H9 (cell line): Measurements from ENCODE around the gene GRIK3. TPM values are rescaled to one million over a fixed set of nuclear protein-coding genes. Genes with fewer than 3 reads are reported as not detected.

Source experiments
- DNase-seq: peaks from one replicate; pipeline ENCODE4 v3.0.0-alpha.2; 2017
- H2AFZ ChIP-seq: one replicate; pipeline ENCODE4 v1.6.1; 2013; ENCODE audit warnings: mild to moderate bottlenecking, low read length, control low read depth, moderate library complexity
- H2AK5ac ChIP-seq: 2 replicates; pipeline ENCODE4 v1.6.1; 2013; ENCODE audit warnings: low read length, control low read depth, mixed read lengths; ENCODE audit not compliant: insufficient read length
- H2BK120ac ChIP-seq: one replicate; pipeline ENCODE4 v1.6.1; 2013; ENCODE audit warnings: low read depth, mild to moderate bottlenecking, low read length, control low read depth, inconsistent platforms; ENCODE audit not compliant: poor library complexity, severe bottlenecking
- H2BK12ac ChIP-seq: 2 replicates; pipeline ENCODE4 v1.6.1; 2013; ENCODE audit warnings: low read length, control low read depth, mixed read lengths, low read depth; ENCODE audit not compliant: insufficient read length
- H2BK15ac ChIP-seq: 2 replicates; pipeline ENCODE4 v1.6.1; 2013; ENCODE audit warnings: low read depth, low read length, control low read depth
- H2BK20ac ChIP-seq: one replicate; pipeline ENCODE4 v1.6.1; 2013; ENCODE audit warnings: low read depth, mild to moderate bottlenecking, low read length, control low read depth, inconsistent platforms; ENCODE audit not compliant: poor library complexity, severe bottlenecking
- H2BK5ac ChIP-seq: 2 replicates; pipeline ENCODE4 v1.6.1; 2013; ENCODE audit warnings: low read length, control low read depth, mixed read lengths; ENCODE audit not compliant: insufficient read length
- H3K14ac ChIP-seq: 2 replicates; pipeline ENCODE4 v1.6.1; 2013; ENCODE audit warnings: low read length, control low read depth; ENCODE audit not compliant: insufficient read depth
- H3K18ac ChIP-seq: 2 replicates; pipeline ENCODE4 v1.6.1; 2013; ENCODE audit warnings: low read depth, mild to moderate bottlenecking, mixed read lengths, low read length, control low read depth; ENCODE audit not compliant: insufficient read length
- H3K23ac ChIP-seq: 2 replicates; pipeline ENCODE4 v1.6.1; 2013; ENCODE audit warnings: low read length, control low read depth, mixed read lengths, low read depth; ENCODE audit not compliant: insufficient read length
- H3K23me2 ChIP-seq: 2 replicates; pipeline ENCODE4 v1.6.1; 2013; ENCODE audit warnings: low read depth, mild to moderate bottlenecking, mixed read lengths, low read length, control low read depth; ENCODE audit not compliant: insufficient read length, poor library complexity, severe bottlenecking
- H3K27ac ChIP-seq: 2 replicates; pipeline ENCODE4 v1.5.1; 2013; ENCODE audit warnings: low read length, control low read depth, mixed read lengths, low read depth; ENCODE audit not compliant: insufficient read length
- H3K27me3 ChIP-seq: 2 replicates; pipeline ENCODE4 v1.6.1; 2013; ENCODE audit warnings: low read length, control low read depth, inconsistent platforms; ENCODE audit not compliant: insufficient read depth
- H3K4ac ChIP-seq: 2 replicates; pipeline ENCODE4 v1.6.1; 2013; ENCODE audit warnings: low read depth, mild to moderate bottlenecking, control low read depth, inconsistent platforms, low read length, moderate library complexity
- H3K4me1 ChIP-seq: 2 replicates; pipeline ENCODE4 v1.6.1; 2013; ENCODE audit warnings: low read length, control low read depth, inconsistent platforms; ENCODE audit not compliant: insufficient read depth
- H3K4me2 ChIP-seq: 2 replicates; pipeline ENCODE4 v1.6.1; 2013; ENCODE audit warnings: low read length, control low read depth, mixed read lengths; ENCODE audit not compliant: insufficient read length, insufficient read depth
- H3K56ac ChIP-seq: 2 replicates; pipeline ENCODE4 v1.6.1; 2013; ENCODE audit warnings: low read depth, mild to moderate bottlenecking, mixed read lengths, low read length, control low read depth; ENCODE audit not compliant: insufficient read length
- H3K79me1 ChIP-seq: 2 replicates; pipeline ENCODE4 v1.6.1; 2013; ENCODE audit warnings: low read depth, mild to moderate bottlenecking, moderate library complexity, low read length, control low read depth, inconsistent platforms; ENCODE audit not compliant: insufficient read depth, poor library complexity, severe bottlenecking
- H3K79me2 ChIP-seq: 2 replicates; pipeline ENCODE4 v1.6.1; 2013; ENCODE audit warnings: low read length, control low read depth, inconsistent platforms; ENCODE audit not compliant: insufficient read depth
- H3K9ac ChIP-seq: 2 replicates; pipeline ENCODE4 v1.6.1; 2013; ENCODE audit warnings: low read length, control low read depth, mixed read lengths; ENCODE audit not compliant: insufficient read length; ENCODE audit errors: extremely low read depth
- H3K9me3 ChIP-seq: one replicate; pipeline ENCODE4 v1.6.1; 2013; ENCODE audit warnings: low read depth, low read length, inconsistent platforms; ENCODE audit not compliant: control insufficient read depth
- H3T11ph ChIP-seq: one replicate; pipeline ENCODE4 v1.6.1; 2013; ENCODE audit warnings: mild to moderate bottlenecking, low read length, control low read depth, inconsistent platforms
- H4K20me1 ChIP-seq: one replicate; pipeline ENCODE4 v1.6.1; 2013; ENCODE audit not compliant: control insufficient read depth, insufficient read length, insufficient read depth
- H4K5ac ChIP-seq: 2 replicates; pipeline ENCODE4 v1.6.1; 2013; ENCODE audit warnings: low read depth, mild to moderate bottlenecking, mixed read lengths, low read length, control low read depth; ENCODE audit not compliant: insufficient read length
- H4K8ac ChIP-seq: replicated peaks from 2 replicates; pipeline ENCODE4 v1.6.1; 2013; ENCODE audit warnings: low read length, control low read depth, mixed read lengths, low read depth; ENCODE audit not compliant: insufficient read length
- H4K91ac ChIP-seq: 2 replicates; pipeline ENCODE4 v1.6.1; 2013; ENCODE audit warnings: low read depth, mild to moderate bottlenecking, moderate library complexity, mixed read lengths, low read length, control low read depth; ENCODE audit not compliant: insufficient read length
- H3K27ac Mint-ChIP-seq, 3 experiments: 2 replicates in 2 of 3; 3 replicates in 1 of 3; pipeline ENCODE4 v1.8.0; 2020 to 2021; ENCODE audit warnings: mixed read lengths in 3 of 3, mild to moderate bottlenecking in 1 of 3, moderate library complexity in 1 of 3
- H3K27me3 Mint-ChIP-seq: 2 replicates; pipeline ENCODE4 v1.8.0; 2021; ENCODE audit warnings: low read depth, mild to moderate bottlenecking, moderate library complexity, mixed read lengths
- H3K36me3 Mint-ChIP-seq, 3 experiments: 2 replicates in 2 of 3; 3 replicates in 1 of 3; pipeline ENCODE4 v1.8.0; 2020 to 2021; ENCODE audit warnings: low read depth in 3 of 3, mixed read lengths in 3 of 3; ENCODE audit not compliant: insufficient read depth in 1 of 3
- H3K4me1 Mint-ChIP-seq, 2 experiments: 2 replicates each; pipeline ENCODE4 v1.8.0; 2020; ENCODE audit warnings: mixed read lengths in 2 of 2
- H3K4me3 Mint-ChIP-seq, 2 experiments: 2 replicates in 1 of 2; 3 replicates in 1 of 2; pipeline ENCODE4 v1.8.0; 2020 to 2021; ENCODE audit warnings: mild to moderate bottlenecking in 2 of 2, mixed read lengths in 2 of 2, moderate library complexity in 1 of 2
- H3K9me3 Mint-ChIP-seq, 2 experiments: 2 replicates in 1 of 2; 3 replicates in 1 of 2; pipeline ENCODE4 v1.8.0; 2020; ENCODE audit warnings: mild to moderate bottlenecking in 2 of 2, mixed read lengths in 2 of 2, moderate library complexity in 1 of 2
- CTCF ChIP-seq: fragments of 200-600 bp; sonication (generic); conservative IDR thresholded peaks from 3 replicates; pipeline ENCODE4 v1.8.0; 2021; ENCODE audit warnings: antibody characterized with exemption, mild to moderate bottlenecking
- WGBS: extraction: QIAGEN DNeasy Blood & Tissue Kit; methylation state at CpG from one replicate; pipeline ENCODE4 v1.1.7; 2013; ENCODE audit warnings: missing lambda C conversion rate, low lambda C conversion rate, mixed read lengths; ENCODE audit not compliant: insufficient read length; ENCODE audit errors: extremely low coverage; 5-methylcytosine and 5-hydroxymethylcytosine counted together
- total RNA-seq: library from RNA; stranded (reverse); gene quantifications from 2 replicates; pipeline ENCODE4 v1.2.1, GENCODE V29; 2021

GRIK3 gene
- total RNA-seq, 1 experiment from 2014 or later = 1.7 TPM

GRCh38 chr1:37059346-37059745, 25.0 kb upstream of the GRIK3 start:
- H4K91ac ChIP-seq = no peak overlapping the region

More at GRCh38 chr1:37059346-37059745, 25.0 kb upstream of the GRIK3 start:
- H3K23me2 ChIP-seq = no peaks in the 10 kb centered on the region
- no peak overlapping the region for H2AFZ ChIP-seq
- H3K36me3 Mint-ChIP-seq = no peaks in the 10 kb centered on the region
- H3K4ac ChIP-seq = no peak overlapping the region
- H3K14ac ChIP-seq = no peak overlapping the region
- H2BK5ac ChIP-seq = no peak overlapping the region
- no peaks in the 10 kb centered on the region for H3K4me1 ChIP-seq
- H3K4me1 Mint-ChIP-seq = peaks cover 17 to 25% of the 10 kb centered on the region in 2 experiments
- H3K9ac ChIP-seq = no peak overlapping the region
- H4K20me1 ChIP-seq = no peaks in the 10 kb centered on the region
- H2BK15ac ChIP-seq = no peak overlapping the region
- H2AK5ac ChIP-seq = no peak overlapping the region
- H2BK20ac ChIP-seq = no peak overlapping the region
- H3K18ac ChIP-seq = no peak overlapping the region
- no peaks in the 10 kb centered on the region for H3K79me1 ChIP-seq
- H2BK120ac ChIP-seq = no peak overlapping the region
- WGBS = no CpG with 5 or more reads among the region's 8 CpGs
- H3K27me3 Mint-ChIP-seq = peaks cover 12% of the 10 kb centered on the region
- H4K5ac ChIP-seq = no peak overlapping the region
- TF ChIP-seq CTCF = no peak
- H2BK12ac ChIP-seq = no peak overlapping the region
- DNase-seq = no peak
- no peak overlapping the region for H3K27ac Mint-ChIP-seq
- H3K79me2 ChIP-seq = no peaks in the 10 kb centered on the region
- no peak overlapping the region for H3K27ac ChIP-seq
- no peaks in the 10 kb centered on the region; a peak in 1 of 5 replicates for H3K9me3 Mint-ChIP-seq
- H3K27me3 ChIP-seq = no peaks in the 10 kb centered on the region
- H4K8ac ChIP-seq = no peak overlapping the region
- no peak overlapping the region for H3K56ac ChIP-seq
- no peak overlapping the region for H3K4me3 Mint-ChIP-seq
- no peak overlapping the region for H3K4me2 ChIP-seq
- H3K9me3 ChIP-seq = no peaks in the 10 kb centered on the region
- no peak overlapping the region for H3T11ph ChIP-seq
- H3K23ac ChIP-seq = no peak overlapping the region
